Cardiac muscle cell (in vitro differentiated cells and primary cell): Measurements from ENCODE around the gene UBE2L6. TPM values are rescaled to one million over a fixed set of nuclear protein-coding genes. Genes with fewer than 3 reads are reported as not detected.

ENCODE experiments used
- DNase-seq, 2 donors: peaks; one replicate each; pipeline versions ENCODE4 v3.0.0 to v3.0.0-alpha.2; 2010 to 2017; ENCODE audit warnings: low read depth in 1 of 2, low spot score in 1 of 2
- H3K27ac ChIP-seq: fragments of 200-600 bp; sonication (generic); 2 replicates; pipeline ENCODE4 v1.5.1; 2016
- H3K27me3 ChIP-seq: fragments of 200-600 bp; sonication (generic); 2 replicates; pipeline ENCODE4 v1.6.0; 2016; ENCODE audit warnings: control low read depth
- H3K36me3 ChIP-seq: fragments of 200-600 bp; sonication (generic); 2 replicates; pipeline ENCODE4 v1.5.1; 2016; ENCODE audit warnings: control low read depth
- H3K4me1 ChIP-seq: fragments of 200-600 bp; sonication (generic); 2 replicates; pipeline ENCODE4 v1.8.1; 2017; ENCODE audit warnings: low read depth, mild to moderate bottlenecking, mixed run types
- H3K4me3 ChIP-seq: fragments of 200-600 bp; sonication (generic); 2 replicates; pipeline ENCODE4 v1.5.1; 2016; ENCODE audit warnings: mild to moderate bottlenecking
- H3K9me3 ChIP-seq: fragments of 200-600 bp; sonication (generic); 2 replicates; pipeline ENCODE4 v1.5.1; 2017; ENCODE audit warnings: low read depth, mild to moderate bottlenecking, control low read depth
- CTCF ChIP-seq: IDR thresholded peaks from 2 replicates; pipeline ENCODE4 v1.5.1; 2012; ENCODE audit warnings: low read depth, mild to moderate bottlenecking, low read length
- polyA plus RNA-seq: library from polyadenylated mRNA; unstranded; fragments of >200 nt; fragmentation: Nextera tagmentation; extraction: Ambion mirVana; gene quantifications from 2 replicates; pipeline ENCODE4 v1.2.1, GENCODE V29; 2016
- total RNA-seq: library from RNA; depleted of rRNA; stranded (reverse); fragments of >200 nt; gene quantifications from 2 replicates; pipeline ENCODE4 v1.2.3, GENCODE V29; 2016

UBE2L6 gene
- total and polyA plus RNA-seq, 2 experiments from 2014 or later, result 129 to 158 TPM

- H3K4me3 ChIP-seq, result peak overlapping the region; percentile 86
- H3K27ac ChIP-seq, result no peak overlapping the region
Measured at GRCh38 chr11:57530215-57530595, 37.3 kb downstream of the UBE2L6 start.

GRCh38 chr11:57529012-57529411, 38.5 kb downstream of the UBE2L6 start:
- DNase-seq, result no peak
- no peaks in the 10 kb centered on the region for H3K36me3 ChIP-seq
- no peak overlapping the region for H3K27ac ChIP-seq
- H3K4me3 ChIP-seq, result no peak overlapping the region
- H3K27me3 ChIP-seq, result no peaks in the 10 kb centered on the region
- no peak for TF ChIP-seq CTCF
- no peaks in the 10 kb centered on the region for H3K9me3 ChIP-seq
- H3K4me1 ChIP-seq, result no peaks in the 10 kb centered on the region

More at GRCh38 chr11:57530215-57530595, 37.3 kb downstream of the UBE2L6 start:
- Histone ChIP-seq H3K4me1 (no peaks in the 10 kb centered on the region), H3K9me3 (no peaks in the 10 kb centered on the region), H3K36me3 (no peaks in the 10 kb centered on the region), H3K27me3 (no peaks in the 10 kb centered on the region)
- DNase-seq, result no peak
- no peak for TF ChIP-seq CTCF

- no peaks in the 10 kb centered on the region for H3K9me3 ChIP-seq
- no peaks in the 10 kb centered on the region for H3K27me3 ChIP-seq
- TF ChIP-seq CTCF, result peak; percentile 88
- no peak overlapping the region for H3K4me3 ChIP-seq
- no peak overlapping the region for H3K27ac ChIP-seq
- H3K36me3 ChIP-seq, result no peaks in the 10 kb centered on the region
- H3K4me1 ChIP-seq, result no peaks in the 10 kb centered on the region
- peak; percentile 72 to 78 for DNase-seq
Measured at GRCh38 chr11:57527056-57527631, 40.3 kb downstream of the UBE2L6 start.

GRCh38 chr11:57523419-57523818, 44.1 kb downstream of the UBE2L6 start:
- Histone ChIP-seq H3K27ac (no peak overlapping the region), H3K27me3 (no peaks in the 10 kb centered on the region), H3K36me3 (no peaks in the 10 kb centered on the region), H3K4me3 (no peak overlapping the region), H3K9me3 (no peaks in the 10 kb centered on the region), H3K4me1 (no peaks in the 10 kb centered on the region)
- TF ChIP-seq CTCF, result no peak
- no peak for DNase-seq

GRCh38 chr11:57521116-57521515, 46.4 kb downstream of the UBE2L6 start:
- no peak for TF ChIP-seq CTCF
- Histone ChIP-seq H3K27me3 (peaks cover 12% of the 10 kb centered on the region), H3K9me3 (no peaks in the 10 kb centered on the region), H3K36me3 (no peaks in the 10 kb centered on the region), H3K4me3 (no peak overlapping the region), H3K4me1 (no peaks in the 10 kb centered on the region), H3K27ac (no peak overlapping the region)
- no peak for DNase-seq
